Pancreas (tissue), 10 donors: ENCODE data around the gene FXN. TPM values are rescaled to one million over a fixed set of nuclear protein-coding genes. Genes with fewer than 3 reads are reported as not detected.

Experiments used
- ATAC-seq, 4 donors: fragments of 200-7000 bp; cut with Tn5 transposase; one replicate each; pipeline versions ENCODE4 v1.8.0 to v1.9.1; 2020; ENCODE audit warnings: mild to moderate bottlenecking in 4 of 4, moderate library complexity in 4 of 4
- DNase-seq, 6 donors: peaks; one replicate each; pipeline ENCODE4 v3.0.0-alpha.2; 2020
- FAIRE-seq: peaks from 2 replicates; lab custom pipeline; 2012; peaks lifted over from hg19 to GRCh38; lab: Jason Lieb, UNC
- H3K27ac ChIP-seq, 4 donors: fragments of 200-600 bp; sonication (generic); 1 replicate in 3 of 4; 2 replicates in 1 of 4; pipeline versions ENCODE4 v1.5.0 to v1.8.0; 2020
- H3K27me3 ChIP-seq, 4 donors: fragments of 200-600 bp; one replicate each; pipeline ENCODE4 v1.8.0; 2021
- H3K36me3 ChIP-seq, 3 donors: fragments of 200-600 bp; sonication (generic) in 1 of 3; one replicate each; pipeline versions ENCODE4 v1.5.0 to v1.8.0; 2020 to 2021
- H3K4me1 ChIP-seq, 3 donors: fragments of 200-600 bp; one replicate each; pipeline ENCODE4 v1.8.0; 2021
- H3K4me3 ChIP-seq, 4 donors: fragments of 200-600 bp; sonication (generic) in 2 of 4; one replicate each; pipeline versions ENCODE4 v1.5.0 to v1.8.0; 2020 to 2021
- H3K9me3 ChIP-seq, 4 donors: fragments of 200-600 bp; one replicate each; pipeline ENCODE4 v1.8.0; 2021
- CTCF ChIP-seq, 4 donors: fragments of 200-600 bp; sonication (generic) in 3 of 4; IDR thresholded peaks; one replicate each; pipeline versions ENCODE4 v1.5.0 to v1.8.0; 2021; ENCODE audit warnings: antibody characterized with exemption in 4 of 4
- WGBS, 2 donors: extraction: QIAGEN DNeasy Blood & Tissue Kit; methylation state at CpG; one replicate each; pipeline ENCODE4 v1.1.7; 2013; 5-methylcytosine and 5-hydroxymethylcytosine counted together
- intact Hi-C, 3 donors: fragments of 100-400 bp; cut with DNase I; formaldehyde crosslinking; loops; one replicate each; pipeline versions ENCODE4 v1.11.1 to v1.14.2; 2022
- polyA plus RNA-seq, 2 donors: library from polyadenylated mRNA; stranded (reverse); fragments of 200-250 nt; gene quantifications; one replicate each; pipeline ENCODE4 v1.2.3, GENCODE V29; 2013
- total RNA-seq, 6 donors: library from RNA; stranded (reverse); fragmentation: NEBNext Ultra II Directional in 4 of 6; extraction: Animal tissue kit (Norgen Biotek cat#: 25700) in 4 of 6; gene quantifications; one replicate each; pipeline versions ENCODE4 v1.2.1 to v1.2.4, GENCODE V29; 2021 to 2023
- donor health status: healthy with polysubstance abuse.
- donor health status: DM: no; HTN: no; CAD: no; lungs with moderate emphysema.
- donor health status: DM: no; HTN: no; CAD: no.
- donor health status: control.
- donor health status: control.
- donor health status: Bipolar disorder and iron deficiency.
- donor health status: DM: yes; HTN: yes; CAD: no.
- donor health status: DM: no; HTN: no; CAD: no.
- donor health status: DM: no; HTN: no; CAD: no.
- donor health status: DM: yes; HTN: yes; CAD: no.

FXN gene
- total and polyA plus RNA-seq, 8 donors = 6.2 to 12.0 (median 8.9) TPM

- ATAC-seq = no peak
- 92 to 95% methylated on average over 8 of the region's 8 CpGs for WGBS, 2 donors
- Histone ChIP-seq H3K4me1 (no peaks in the 10 kb centered on the region), H3K9me3 (no peaks in the 10 kb centered on the region), H3K27me3 (no peaks in the 10 kb centered on the region), H3K27ac (no peak overlapping the region), H3K4me3 (no peak overlapping the region), H3K36me3 (no peaks in the 10 kb centered on the region)
- DNase-seq = no peak
- TF ChIP-seq CTCF (IDR thresholded peaks at IDR 0.05) = no peak
- FAIRE-seq = no peak
- intact Hi-C loops = loop anchor here in 1 of 3 donors (10.0 kb wide), 1 partner anchor 83 kb away; no protein-coding TSS in a partner anchor
These were observed 101.8 kb downstream of the FXN start for GRCh38 chr9:69137311-69137710.

GRCh38 chr9:69139596-69139995, 104.0 kb downstream of the FXN start:
- H3K36me3 ChIP-seq = no peaks in the 10 kb centered on the region
- ATAC-seq (no peak), FAIRE-seq (no peak), DNase-seq (no peak)
- H3K27me3 ChIP-seq = no peaks in the 10 kb centered on the region
- H3K4me1 ChIP-seq = no peaks in the 10 kb centered on the region
- no peak for TF ChIP-seq CTCF (IDR thresholded peaks at IDR 0.05)
- no peaks in the 10 kb centered on the region for H3K9me3 ChIP-seq
- intact Hi-C loops = loop anchor here in 1 of 3 donors (10.0 kb wide), 1 partner anchor 85 kb away; no protein-coding TSS in a partner anchor
- no peak overlapping the region for H3K4me3 ChIP-seq
- 92 to 94% methylated on average over 9 of the region's 9 CpGs for WGBS, 2 donors
- no peak overlapping the region for H3K27ac ChIP-seq

GRCh38 chr9:69140123-69140735, 104.7 kb downstream of the FXN start:
- Histone ChIP-seq H3K4me1 (no peaks in the 10 kb centered on the region), H3K9me3 (no peaks in the 10 kb centered on the region), H3K36me3 (no peaks in the 10 kb centered on the region), H3K27ac (no peak overlapping the region), H3K27me3 (no peaks in the 10 kb centered on the region), H3K4me3 (no peak overlapping the region)
- no peak for ATAC-seq
- no peak for DNase-seq
- no peak for TF ChIP-seq CTCF (IDR thresholded peaks at IDR 0.05)
- WGBS, 2 donors = 97 to 98% methylated on average over 5 of the region's 5 CpGs
- intact Hi-C loops = no loop called here
- FAIRE-seq = no peak

- Histone ChIP-seq H3K27me3 (no peaks in the 10 kb centered on the region), H3K9me3 (no peaks in the 10 kb centered on the region), H3K4me1 (no peaks in the 10 kb centered on the region), H3K36me3 (no peaks in the 10 kb centered on the region), H3K4me3 (no peak overlapping the region), H3K27ac (no peak overlapping the region)
- FAIRE-seq (no peak), DNase-seq (no peak), ATAC-seq (no peak)
- 60 to 67% methylated on average over 5 of the region's 5 CpGs for WGBS, 2 donors
- intact Hi-C loops = no loop called here
- TF ChIP-seq CTCF (IDR thresholded peaks at IDR 0.05) = no peak
These were observed 106.3 kb downstream of the FXN start for GRCh38 chr9:69141851-69142250.

- no peak for ATAC-seq
- H3K27me3 ChIP-seq = no peaks in the 10 kb centered on the region
- H3K36me3 ChIP-seq = no peaks in the 10 kb centered on the region
- 73 to 79% methylated on average over 1 of the region's 1 CpG for WGBS, 2 donors
- H3K4me1 ChIP-seq = no peaks in the 10 kb centered on the region
- no peak for FAIRE-seq
- no peak overlapping the region for H3K27ac ChIP-seq
- no peak for TF ChIP-seq CTCF (IDR thresholded peaks at IDR 0.05)
- DNase-seq = no peak
- no peaks in the 10 kb centered on the region for H3K9me3 ChIP-seq
- H3K4me3 ChIP-seq = no peak overlapping the region
- intact Hi-C loops = no loop called here
These were observed 107.7 kb downstream of the FXN start for GRCh38 chr9:69143291-69143690.
